Measurements from ENCODE around the gene KRTAP10-4. TPM values are rescaled to one million over a fixed set of nuclear protein-coding genes. Genes with fewer than 3 reads are reported as not detected.
"Not testable (repeated sequence)": the region's sequence is repeated elsewhere in the genome, so short reads cannot be mapped to it uniquely, and the experiment has no call there.

KRTAP10-4 gene
- total RNA-seq, 1 experiment from 2014 or later = not detected

DNA sequence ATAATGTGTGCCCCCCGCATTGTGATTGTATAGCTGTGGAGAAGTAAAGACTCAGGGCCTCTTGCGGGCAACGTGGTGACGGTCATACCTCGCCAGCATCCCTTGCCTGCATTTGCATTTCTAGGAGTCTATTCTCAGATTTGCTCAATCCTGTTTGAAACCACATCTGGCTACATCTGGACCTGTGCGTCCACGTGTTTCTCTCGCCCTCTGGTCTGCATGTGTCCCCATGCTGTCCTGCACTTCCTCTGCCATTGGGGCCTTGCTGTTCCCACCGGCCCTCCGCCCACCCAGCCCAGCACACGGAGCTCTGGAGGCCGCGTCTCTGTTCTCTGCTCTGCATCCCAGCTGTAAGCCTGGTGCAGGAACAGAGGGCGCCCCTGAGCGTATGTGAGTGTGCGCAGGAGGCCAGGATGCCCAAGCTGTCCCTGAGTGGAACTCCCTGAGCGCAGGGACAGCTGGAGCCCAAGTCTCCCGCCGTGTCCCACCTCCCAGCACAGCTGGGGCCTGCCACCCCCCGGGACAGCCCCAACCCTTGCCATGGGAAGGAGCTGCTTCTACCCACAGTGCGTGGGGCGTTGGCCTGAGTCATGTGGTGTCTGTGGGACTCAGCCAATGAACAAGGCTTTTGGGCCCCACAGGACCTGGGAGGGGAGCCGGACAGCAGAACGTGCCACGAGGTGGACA, 23.9 kb upstream of the KRTAP10-4 start (continued):
- TF ChIP-seq YY1 (IDR thresholded peaks at IDR 0.05; ENCODE audit: extremely low read depth, insufficient replicate concordance, low read depth, low read length) (no peak), FOSL1 (IDR thresholded peaks at IDR 0.05; ENCODE audit: low read depth) (no peak), ZNF274 (IDR thresholded peaks at IDR 0.05; ENCODE audit: low read depth, low read length) (no peak), CBX3 (IDR thresholded peaks at IDR 0.05; ENCODE audit: low read depth) (no peak), POLR2AphosphoS5 (IDR thresholded peaks at IDR 0.05; ENCODE audit: low read depth, low read length) (no peak), RAD21 (IDR thresholded peaks at IDR 0.05; ENCODE audit: low read depth) (no peak), POLR2A (IDR thresholded peaks at IDR 0.05; ENCODE audit: borderline replicate concordance, extremely low read depth, insufficient read depth, insufficient read length) (no peak), EGR1 (IDR thresholded peaks at IDR 0.05; ENCODE audit: low read depth) (no peak), SP1 (IDR thresholded peaks at IDR 0.05; ENCODE audit: low read depth) (no peak)
- TF ChIP-seq, protein P1, sequence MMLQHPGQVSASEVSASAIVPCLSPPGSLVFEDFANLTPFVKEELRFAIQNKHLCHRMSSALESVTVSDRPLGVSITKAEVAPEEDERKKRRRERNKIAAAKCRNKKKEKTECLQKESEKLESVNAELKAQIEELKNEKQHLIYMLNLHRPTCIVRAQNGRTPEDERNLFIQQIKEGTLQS (IDR thresholded peaks at IDR 0.05) = no peak

DNA sequence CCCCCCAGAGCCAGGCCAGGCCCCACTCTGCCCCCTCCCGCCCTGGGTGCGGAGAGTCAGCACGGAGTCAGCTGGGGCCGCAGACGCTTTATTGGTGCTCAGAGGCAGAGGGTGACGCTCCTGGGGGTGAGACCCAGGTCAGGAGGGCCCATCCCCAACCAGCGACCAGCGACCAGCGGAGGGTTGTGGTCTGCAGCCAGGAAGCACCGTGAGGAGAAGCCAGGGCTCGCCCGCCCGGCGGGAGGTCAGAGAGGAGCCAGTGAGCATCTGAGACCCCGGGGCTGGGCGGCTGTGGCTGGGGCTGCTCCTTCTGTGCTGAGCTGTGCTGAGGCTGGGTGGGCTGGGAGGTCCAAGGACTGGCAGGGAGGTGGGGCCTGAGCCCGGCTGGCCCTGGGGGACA, 23.2 kb upstream of the KRTAP10-4 start:
- ATAC-seq = peak; percentile 16; the same call in 1 of the 2 replicates
- H3K4me2 ChIP-seq (ENCODE audit: low read length); CTCF ChIA-PET; H3K4me1 ChIP-seq (ENCODE audit: control insufficient read depth in 1 of 2, insufficient read depth in 2 of 2, low read length in 2 of 2); H2AFZ ChIP-seq (ENCODE audit: low read depth, low read length, poor library complexity, severe bottlenecking); intact Hi-C loops (cut with micrococcal nuclease); H3K79me2 ChIP-seq (ENCODE audit: insufficient read depth, low read length); H4K20me1 ChIP-seq (ENCODE audit: insufficient read depth); H3K4me3 ChIP-seq (replicated peaks in 1 of 2; ENCODE audit: low read depth in 1 of 2, low read length in 2 of 2); H3K27ac ChIP-seq (ENCODE audit: low read depth, low read length); H3K9ac ChIP-seq (ENCODE audit: low read length); H3K27me3 ChIP-seq (ENCODE audit: insufficient read depth, low read length); BruUV-seq (replicated peaks); RAD21 ChIA-PET (ENCODE audit: low non-redundant PET in 1 of 2, low total read pairs in 2 of 2, uncharacterized antibody in 2 of 2, unreplicated experiment in 2 of 2); H3K9me3 ChIP-seq (ENCODE audit: control insufficient read depth in 1 of 2, insufficient read depth in 1 of 2, low read depth in 1 of 2, low read length in 2 of 2); H3K36me3 ChIP-seq (ENCODE audit: control insufficient read depth in 1 of 2, insufficient read depth in 2 of 2, low read length in 2 of 2); H3K9me2 ChIP-seq (ENCODE audit: insufficient read depth); DNase-seq (ENCODE audit: low read depth, low spot score); POLR2A ChIA-PET: not testable (repeated sequence)
